Measurements from ENCODE around the gene BLMH. TPM values are rescaled to one million over a fixed set of nuclear protein-coding genes. Genes with fewer than 3 reads are reported as not detected.

BLMH gene, protein sequence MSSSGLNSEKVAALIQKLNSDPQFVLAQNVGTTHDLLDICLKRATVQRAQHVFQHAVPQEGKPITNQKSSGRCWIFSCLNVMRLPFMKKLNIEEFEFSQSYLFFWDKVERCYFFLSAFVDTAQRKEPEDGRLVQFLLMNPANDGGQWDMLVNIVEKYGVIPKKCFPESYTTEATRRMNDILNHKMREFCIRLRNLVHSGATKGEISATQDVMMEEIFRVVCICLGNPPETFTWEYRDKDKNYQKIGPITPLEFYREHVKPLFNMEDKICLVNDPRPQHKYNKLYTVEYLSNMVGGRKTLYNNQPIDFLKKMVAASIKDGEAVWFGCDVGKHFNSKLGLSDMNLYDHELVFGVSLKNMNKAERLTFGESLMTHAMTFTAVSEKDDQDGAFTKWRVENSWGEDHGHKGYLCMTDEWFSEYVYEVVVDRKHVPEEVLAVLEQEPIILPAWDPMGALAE
- total RNA-seq (23.0 and 27.5 TPM in 2 replicates), polyA plus RNA-seq (25.7 and 26.1 TPM in 2 replicates), polyA minus RNA-seq (ENCODE audit: low replicate concordance) (8.3 and 12.6 TPM in 2 replicates)
- polyA plus RNA-seq (2012), result 27.3 and 29.8 TPM in 2 replicates

DNA sequence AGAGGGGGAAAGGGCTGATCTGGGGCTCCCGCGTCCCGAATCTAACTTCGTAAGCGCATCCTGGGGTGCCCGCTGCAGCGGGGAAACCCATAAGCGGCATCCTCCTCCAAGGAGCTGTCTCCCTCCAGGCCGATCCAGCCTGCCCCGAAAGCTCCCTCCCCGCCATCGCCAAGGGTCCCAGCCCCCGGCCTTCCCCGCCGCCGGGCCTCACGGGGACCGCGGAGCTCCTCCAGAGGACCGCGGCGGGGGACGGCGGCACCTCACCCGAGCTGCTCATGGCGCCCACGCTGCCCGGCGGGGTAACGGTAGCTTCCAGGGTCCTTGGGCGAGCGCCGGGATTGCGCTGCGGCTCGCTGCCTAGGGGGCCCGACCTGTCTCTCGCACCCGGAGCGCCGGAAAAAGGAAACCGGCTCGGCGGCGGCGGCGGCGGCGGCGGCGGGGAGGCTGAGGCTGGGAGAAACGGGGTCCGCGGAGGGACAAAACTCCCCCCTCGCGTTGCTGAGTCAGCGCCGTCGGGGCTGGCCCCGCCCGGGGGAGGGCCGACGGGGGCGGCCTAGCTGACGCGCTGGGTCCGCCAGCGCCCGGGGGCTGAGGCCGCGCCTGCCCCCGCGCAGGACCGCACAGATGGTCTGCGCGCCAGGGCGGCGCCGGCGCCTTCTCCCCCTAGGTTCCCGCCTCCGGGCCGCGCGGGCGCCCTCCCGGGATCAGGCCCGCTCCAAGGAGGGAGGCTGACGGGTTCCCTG is at the start of gene BLMH:
TSS of gene BLMH (minus strand) at position 402 of the 743 bp plus-strand sequence. CDS start at position 277, 125 bp downstream.
- H3K4me1 ChIP-seq (ENCODE audit: control insufficient read depth, extremely low read depth, insufficient read depth, low read length), result no peaks in the 10 kb centered on the region
- no peaks in the 10 kb centered on the region for H4K20me1 ChIP-seq (ENCODE audit: control insufficient read depth, extremely low read depth, insufficient read depth, low read length)
- H3K9ac ChIP-seq (ENCODE audit: insufficient read depth, low read length), result peak within 1 kb of the TSS; percentile 73
- peak within 1 kb of the TSS; percentile 76 to 85 (median 79) for H3K4me3 ChIP-seq (replicated peaks in 1 of 4; ENCODE audit: control extremely low read depth in 1 of 4, insufficient read depth in 1 of 4, low read depth in 3 of 4, low read length in 4 of 4)
- peak within 1 kb of the TSS; percentile 95 for H2AFZ ChIP-seq (ENCODE audit: low read length)
- no peaks in the 10 kb centered on the region for H3K27me3 ChIP-seq (ENCODE audit: control insufficient read depth, insufficient read depth, low read length)
- no peaks in the 10 kb centered on the region for H3K9me3 ChIP-seq (ENCODE audit: control insufficient read depth, insufficient read depth, low read depth, low read length)
- H3K27ac ChIP-seq (ENCODE audit: insufficient read depth, low read length), result peak within 1 kb of the TSS; percentile 75
- TF ChIP-seq, protein P1, sequence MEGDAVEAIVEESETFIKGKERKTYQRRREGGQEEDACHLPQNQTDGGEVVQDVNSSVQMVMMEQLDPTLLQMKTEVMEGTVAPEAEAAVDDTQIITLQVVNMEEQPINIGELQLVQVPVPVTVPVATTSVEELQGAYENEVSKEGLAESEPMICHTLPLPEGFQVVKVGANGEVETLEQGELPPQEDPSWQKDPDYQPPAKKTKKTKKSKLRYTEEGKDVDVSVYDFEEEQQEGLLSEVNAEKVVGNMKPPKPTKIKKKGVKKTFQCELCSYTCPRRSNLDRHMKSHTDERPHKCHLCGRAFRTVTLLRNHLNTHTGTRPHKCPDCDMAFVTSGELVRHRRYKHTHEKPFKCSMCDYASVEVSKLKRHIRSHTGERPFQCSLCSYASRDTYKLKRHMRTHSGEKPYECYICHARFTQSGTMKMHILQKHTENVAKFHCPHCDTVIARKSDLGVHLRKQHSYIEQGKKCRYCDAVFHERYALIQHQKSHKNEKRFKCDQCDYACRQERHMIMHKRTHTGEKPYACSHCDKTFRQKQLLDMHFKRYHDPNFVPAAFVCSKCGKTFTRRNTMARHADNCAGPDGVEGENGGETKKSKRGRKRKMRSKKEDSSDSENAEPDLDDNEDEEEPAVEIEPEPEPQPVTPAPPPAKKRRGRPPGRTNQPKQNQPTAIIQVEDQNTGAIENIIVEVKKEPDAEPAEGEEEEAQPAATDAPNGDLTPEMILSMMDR (conservative IDR thresholded peaks at IDR 0.05 in 1 of 2, IDR thresholded peaks at IDR 0.05 in 1 of 2; ENCODE audit: low read depth in 1 of 2, low read length in 2 of 2), result no peak
- TF ChIP-seq EZH2 (IDR thresholded peaks at IDR 0.05; ENCODE audit: low read length, missing control alignments), result no peak
- H3K36me3 ChIP-seq (ENCODE audit: control insufficient read depth, insufficient read depth, low read length), result peaks cover 3% of the 10 kb centered on the region
- H3K4me2 ChIP-seq (ENCODE audit: extremely low read depth, insufficient read depth, low read length), result peak within 1 kb of the TSS; percentile 99
- peaks cover 14% of the 10 kb centered on the region for H3K79me2 ChIP-seq (ENCODE audit: control insufficient read depth, insufficient read depth, low read length)
- DNase-seq (ENCODE audit: low read depth in 2 of 2), result peak; percentile 81

GRCh38 chr17:30340801-30341356 is 49.1 kb upstream of the BLMH start:
- H3K4me3 ChIP-seq (replicated peaks in 1 of 4; ENCODE audit: control extremely low read depth in 1 of 4, insufficient read depth in 1 of 4, low read depth in 3 of 4, low read length in 4 of 4), result no peak overlapping the region
- peak overlapping the region; percentile 38 for H3K27ac ChIP-seq (ENCODE audit: insufficient read depth, low read length)
- H3K4me1 ChIP-seq (ENCODE audit: control insufficient read depth, extremely low read depth, insufficient read depth, low read length), result peaks cover 2% of the 10 kb centered on the region
- TF ChIP-seq, protein P1 (conservative IDR thresholded peaks at IDR 0.05 in 1 of 2, IDR thresholded peaks at IDR 0.05 in 1 of 2; ENCODE audit: low read depth in 1 of 2, low read length in 2 of 2), result no peak
- no peak for TF ChIP-seq EZH2 (IDR thresholded peaks at IDR 0.05; ENCODE audit: low read length, missing control alignments)
- H3K27me3 ChIP-seq (ENCODE audit: control insufficient read depth, insufficient read depth, low read length), result no peaks in the 10 kb centered on the region
- no peaks in the 10 kb centered on the region for H4K20me1 ChIP-seq (ENCODE audit: control insufficient read depth, extremely low read depth, insufficient read depth, low read length)
- H3K4me2 ChIP-seq (ENCODE audit: extremely low read depth, insufficient read depth, low read length), result no peak overlapping the region
- H3K9ac ChIP-seq (ENCODE audit: insufficient read depth, low read length), result no peak overlapping the region
- no peaks in the 10 kb centered on the region for H3K79me2 ChIP-seq (ENCODE audit: control insufficient read depth, insufficient read depth, low read length)
- H3K36me3 ChIP-seq (ENCODE audit: control insufficient read depth, insufficient read depth, low read length), result no peaks in the 10 kb centered on the region
- H2AFZ ChIP-seq (ENCODE audit: low read length), result peak overlapping the region; percentile 4
- H3K9me3 ChIP-seq (ENCODE audit: control insufficient read depth, insufficient read depth, low read depth, low read length), result no peaks in the 10 kb centered on the region
- DNase-seq (ENCODE audit: low read depth in 2 of 2), result peak in 1 of 2 donors; percentile 10

DNA sequence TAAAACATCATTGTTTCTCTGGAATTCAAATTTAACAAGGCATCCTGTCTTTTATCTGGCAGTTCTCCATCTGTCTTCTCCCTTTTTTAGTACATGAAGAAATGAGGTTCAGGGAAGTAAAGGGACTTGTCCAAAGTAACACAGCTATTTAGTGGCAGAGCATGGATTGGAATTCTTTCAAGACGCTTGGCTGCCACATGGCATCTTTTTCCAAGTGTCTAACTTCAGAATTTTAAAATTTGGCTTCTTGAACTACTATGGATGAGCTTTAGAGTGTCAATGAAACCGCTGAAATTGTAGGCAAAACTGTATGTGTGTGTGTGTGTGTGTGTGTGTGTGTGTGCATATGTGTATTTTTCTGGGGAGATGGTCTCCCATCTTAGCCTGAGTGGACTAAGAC is 47.3 kb upstream of the BLMH start:
- Histone ChIP-seq H4K20me1 (ENCODE audit: control insufficient read depth, extremely low read depth, insufficient read depth, low read length) (no peaks in the 10 kb centered on the region), H3K9ac (ENCODE audit: insufficient read depth, low read length) (no peak overlapping the region), H3K36me3 (ENCODE audit: control insufficient read depth, insufficient read depth, low read length) (no peaks in the 10 kb centered on the region), H3K79me2 (ENCODE audit: control insufficient read depth, insufficient read depth, low read length) (no peaks in the 10 kb centered on the region), H3K27me3 (ENCODE audit: control insufficient read depth, insufficient read depth, low read length) (no peaks in the 10 kb centered on the region), H3K4me3 (replicated peaks in 1 of 4; ENCODE audit: control extremely low read depth in 1 of 4, insufficient read depth in 1 of 4, low read depth in 3 of 4, low read length in 4 of 4) (no peak overlapping the region), H3K27ac (ENCODE audit: insufficient read depth, low read length) (no peak overlapping the region), H3K4me1 (ENCODE audit: control insufficient read depth, extremely low read depth, insufficient read depth, low read length) (peaks cover 2% of the 10 kb centered on the region), H3K9me3 (ENCODE audit: control insufficient read depth, insufficient read depth, low read depth, low read length) (no peaks in the 10 kb centered on the region), H3K4me2 (ENCODE audit: extremely low read depth, insufficient read depth, low read length) (no peak overlapping the region), H2AFZ (ENCODE audit: low read length) (no peak overlapping the region)
- TF ChIP-seq EZH2 (IDR thresholded peaks at IDR 0.05; ENCODE audit: low read length, missing control alignments), result no peak
- TF ChIP-seq, protein P1 (conservative IDR thresholded peaks at IDR 0.05 in 1 of 2, IDR thresholded peaks at IDR 0.05 in 1 of 2; ENCODE audit: low read depth in 1 of 2, low read length in 2 of 2), result no peak
- no peak for DNase-seq (ENCODE audit: low read depth in 2 of 2)

Measured in fibroblast of lung (primary cell).